ENCODE measurements around the gene KSR2.
"Not testable (repeated sequence)": the region's sequence is repeated elsewhere in the genome, so short reads cannot be mapped to it uniquely, and the experiment has no call there.

KSR2 gene

DNA sequence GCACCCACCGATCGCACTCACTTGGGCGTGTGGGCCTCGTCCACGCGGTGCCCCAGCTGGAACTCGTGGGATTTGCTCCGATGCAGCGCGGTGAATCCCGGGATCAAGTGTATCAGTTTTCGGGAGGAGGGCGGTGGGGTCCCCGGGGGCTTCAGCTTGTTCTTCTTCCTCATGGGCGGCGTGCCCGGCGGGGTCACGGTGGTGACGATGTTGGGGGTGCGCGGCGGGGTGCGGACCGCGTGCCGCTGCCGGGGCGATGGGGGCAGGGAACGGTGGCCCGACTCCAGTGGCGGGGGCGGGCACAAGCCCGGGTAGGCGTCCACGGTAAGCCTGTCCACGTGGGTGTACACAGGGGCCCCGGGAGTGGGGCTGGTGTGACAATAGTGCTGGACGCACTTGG lies 207.8 kb downstream of the KSR2 start:
- no peak for DNase-seq (ENCODE audit: low spot score)

DNA sequence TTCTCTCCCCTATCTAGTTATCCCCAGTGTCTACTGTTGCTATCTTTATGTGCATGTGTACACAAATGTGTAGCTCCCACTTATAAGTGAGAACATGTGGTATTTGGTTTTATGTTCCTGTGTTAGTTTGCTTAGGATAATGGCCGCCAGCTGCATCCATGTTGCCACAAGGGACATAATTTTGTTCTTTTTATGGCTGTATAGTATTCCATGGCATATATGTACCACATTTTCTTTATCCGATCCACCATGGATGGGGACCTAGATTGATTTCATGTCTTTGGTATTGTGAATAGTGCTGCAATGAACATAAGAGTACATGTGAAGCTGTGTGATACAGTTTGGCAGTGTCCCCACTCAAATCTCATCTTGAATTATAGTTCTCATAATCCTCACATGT lies 218.1 kb downstream of the KSR2 start:
- DNase-seq (ENCODE audit: low spot score) = no peak

DNA sequence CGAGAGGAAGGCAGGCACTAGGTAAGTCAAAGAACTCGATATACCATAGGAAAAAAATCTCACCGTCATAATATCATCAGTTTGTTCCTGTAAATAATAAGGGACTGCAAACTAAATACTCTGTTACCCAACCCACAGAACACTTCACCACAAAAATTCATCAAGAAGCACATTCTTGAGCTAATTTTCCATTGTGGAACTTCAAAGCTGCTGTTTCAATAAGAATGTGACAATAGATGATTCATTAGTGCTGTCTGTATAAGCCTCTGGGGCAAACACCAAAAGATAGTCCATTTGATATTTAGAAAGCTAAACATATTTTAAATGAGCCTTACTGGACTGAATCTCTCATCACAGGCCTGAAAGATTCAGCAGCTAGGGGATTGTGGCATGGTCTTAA lies 219.4 kb downstream of the KSR2 start:
- DNase-seq (ENCODE audit: low spot score) = no peak

DNA sequence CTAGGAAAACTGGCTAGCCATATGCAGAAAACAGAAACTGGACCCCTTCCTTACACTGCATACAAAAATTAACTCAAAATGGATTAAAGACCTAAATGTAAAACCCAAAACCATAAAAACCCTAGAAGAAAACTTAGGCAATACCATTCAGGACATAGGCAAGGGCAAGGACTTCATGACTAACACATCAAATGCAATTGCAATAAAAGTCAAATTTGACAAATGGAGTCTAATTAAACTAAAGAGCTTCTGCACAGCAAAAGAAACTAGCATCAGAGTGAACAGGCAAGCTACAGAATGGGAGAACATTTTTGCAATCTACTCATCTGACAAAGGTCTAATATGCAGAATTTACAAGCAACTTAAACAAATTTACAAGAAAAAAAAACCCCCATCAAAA lies 222.4 kb downstream of the KSR2 start:
- DNase-seq (ENCODE audit: low spot score) = not testable (repeated sequence)

DNA sequence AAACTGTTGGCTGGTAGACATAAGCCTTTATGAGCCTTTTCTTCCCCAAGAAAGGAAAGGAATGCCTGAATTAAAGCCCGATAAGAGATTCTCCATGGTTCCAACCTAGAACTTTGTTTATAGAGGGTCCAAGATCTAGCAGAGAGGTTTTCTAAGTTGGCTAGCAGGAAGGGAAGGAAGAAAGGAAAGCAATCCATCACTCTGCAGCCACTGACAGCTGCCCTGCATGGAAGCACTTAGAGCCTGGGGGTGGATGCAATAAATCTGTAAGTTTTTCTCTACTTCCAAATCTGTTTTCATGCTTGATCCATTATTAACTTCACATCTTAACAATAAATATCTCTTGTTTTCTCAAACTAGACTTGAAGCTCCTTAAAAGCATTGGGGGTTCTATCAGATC lies 224.4 kb downstream of the KSR2 start:
- no peak for DNase-seq (ENCODE audit: low spot score)

DNA sequence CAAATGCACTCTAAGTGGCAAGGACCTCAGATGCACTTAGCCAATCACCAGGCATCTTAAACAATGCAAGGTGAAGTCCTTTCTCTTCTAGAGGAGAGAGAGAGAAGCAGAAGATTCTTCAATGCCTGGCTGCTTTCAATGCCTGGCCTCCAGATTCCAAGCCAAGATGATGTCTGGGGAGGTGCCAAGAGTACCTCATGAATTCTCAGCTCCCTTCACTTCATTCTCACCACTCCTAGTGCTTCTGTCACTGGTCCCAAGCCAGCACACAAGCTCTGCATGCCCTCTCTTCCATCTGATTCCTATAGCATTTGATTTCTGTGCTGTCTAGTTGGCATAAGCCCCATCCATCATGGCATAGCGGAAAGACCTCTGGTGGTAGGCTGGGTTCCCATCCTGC lies 225.0 kb downstream of the KSR2 start:
- DNase-seq (ENCODE audit: low spot score) = no peak

DNA sequence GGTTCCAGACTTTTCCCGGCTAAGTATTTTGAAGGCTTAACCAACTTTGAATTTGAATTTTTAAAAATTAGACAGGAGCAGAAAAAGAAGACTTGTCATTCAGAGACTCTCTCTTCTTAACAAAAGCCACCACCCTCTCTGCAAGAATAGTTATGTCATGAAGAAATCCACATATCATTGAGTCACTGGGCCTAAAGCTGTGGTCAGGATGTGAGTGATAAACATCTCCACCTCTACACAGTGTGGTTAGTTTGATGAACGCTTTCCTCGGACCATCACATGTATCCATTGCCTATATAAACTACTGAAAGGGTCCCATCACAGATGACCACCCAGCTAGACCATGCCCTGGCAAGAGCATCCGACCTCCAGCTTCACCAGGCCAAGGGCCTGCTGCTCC lies 226.1 kb downstream of the KSR2 start:
- DNase-seq (ENCODE audit: low spot score) = no peak

DNA sequence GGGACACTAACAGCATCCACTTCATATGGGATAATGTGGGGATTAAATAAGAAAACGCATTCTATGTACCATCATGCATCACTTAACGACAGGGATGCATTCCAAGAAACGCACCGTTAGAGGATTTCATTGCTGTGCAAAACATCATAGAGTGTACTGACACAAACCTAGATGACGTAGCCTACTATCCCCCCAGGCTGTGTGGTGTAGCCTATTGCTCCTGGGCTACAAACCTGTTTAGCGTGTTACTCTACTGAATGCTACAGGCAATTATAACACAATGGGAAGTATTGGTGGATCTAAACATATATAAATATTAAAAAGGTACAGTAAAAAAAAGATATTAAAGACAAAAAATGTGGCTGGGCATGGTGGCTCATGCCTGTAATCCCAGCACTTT lies 230.6 kb downstream of the KSR2 start:
- no peak for DNase-seq (ENCODE audit: low spot score)

DNA sequence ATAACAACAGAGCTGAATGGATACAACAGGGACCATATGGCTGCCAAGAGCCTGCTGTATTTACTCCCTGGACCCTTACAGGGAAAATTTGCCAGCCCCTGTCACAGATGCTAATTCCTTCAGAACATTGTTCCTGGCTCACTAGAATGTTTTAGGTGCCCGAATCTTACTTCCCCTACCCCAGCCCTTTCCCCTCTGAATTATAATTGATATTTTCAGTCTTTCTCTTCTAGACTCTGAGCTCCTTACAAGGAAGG lies 235.3 kb downstream of the KSR2 start:
- no peak for DNase-seq (ENCODE audit: low spot score)

DNA sequence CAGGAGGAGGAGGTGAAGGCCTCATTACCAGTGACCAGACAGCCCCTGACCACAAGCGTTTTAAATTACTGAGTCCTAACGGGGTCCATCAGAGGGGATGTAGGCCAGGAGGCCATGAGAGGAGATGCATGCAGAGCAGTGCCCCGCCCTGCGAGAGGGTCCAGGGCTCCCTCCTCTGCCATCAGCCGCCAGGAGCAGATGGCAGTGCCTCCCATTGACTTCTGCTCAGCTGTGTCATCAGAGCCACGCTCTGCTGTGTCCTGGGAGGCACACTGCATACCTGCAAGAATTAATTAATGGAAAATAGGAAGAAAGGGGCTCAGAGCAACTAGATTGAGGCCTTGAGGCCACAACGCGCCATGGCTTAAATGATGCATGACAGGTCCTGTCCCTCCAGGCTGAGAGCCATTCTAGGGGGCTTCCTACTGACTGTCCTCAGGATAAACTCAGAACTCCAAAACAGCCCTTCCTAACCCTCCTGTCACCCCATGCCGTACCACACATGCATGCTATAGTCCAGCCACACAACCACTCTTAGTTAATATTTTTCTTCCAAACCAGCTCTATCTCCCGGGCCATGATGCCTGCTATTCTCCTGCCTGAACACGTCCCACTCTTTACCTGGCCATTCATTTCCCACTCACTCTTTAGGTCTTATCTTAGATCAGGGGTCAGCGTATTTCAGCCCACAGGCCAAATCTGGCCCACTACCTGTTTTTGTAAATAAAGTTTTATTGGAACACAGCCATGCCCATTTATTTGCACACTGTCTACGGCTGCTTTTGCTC lies 235.8 kb downstream of the KSR2 start:
- DNase-seq (ENCODE audit: low spot score) = no peak

DNA sequence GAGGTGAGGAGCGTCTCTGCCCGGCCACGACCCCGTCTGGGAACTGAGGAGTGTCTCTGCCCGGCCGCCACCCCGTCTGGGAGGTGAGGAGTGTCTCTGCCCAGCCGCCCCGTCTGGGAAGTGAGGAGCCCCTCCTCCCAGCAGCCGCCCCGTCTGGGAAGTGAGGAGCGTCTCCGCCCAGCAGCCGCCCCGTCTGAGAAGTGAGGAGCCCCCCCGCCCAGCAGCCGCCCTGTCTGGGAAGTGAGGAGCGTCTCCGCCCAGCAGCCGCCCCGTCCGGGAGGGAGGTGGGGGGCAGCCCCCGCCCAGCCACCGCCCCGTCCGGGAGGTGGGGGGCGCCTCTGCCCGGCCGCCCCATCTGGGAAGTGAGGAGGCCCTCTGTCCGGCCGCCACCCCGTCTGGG lies 237.7 kb downstream of the KSR2 start:
- DNase-seq (ENCODE audit: low spot score) = not testable (repeated sequence)

DNA sequence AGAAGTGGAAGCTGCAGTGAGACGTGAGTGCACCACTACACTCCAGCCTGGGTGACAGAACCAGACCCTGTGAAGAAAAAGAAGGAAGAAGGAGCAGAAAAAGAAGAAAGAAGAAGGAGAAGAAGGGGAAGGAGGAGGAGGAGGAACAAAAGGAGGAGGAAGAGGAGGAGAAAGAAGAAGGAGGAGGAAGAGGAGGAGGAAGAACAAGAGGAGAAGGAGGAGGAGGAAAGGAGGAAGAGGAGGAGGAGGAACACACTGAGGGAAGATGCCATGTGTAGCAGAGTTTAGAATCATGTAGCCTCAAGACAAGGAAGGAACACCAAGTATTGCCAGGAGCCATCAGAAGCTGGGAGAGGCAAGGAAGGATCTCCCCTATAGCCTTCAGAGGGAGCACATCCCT lies 241.5 kb downstream of the KSR2 start:
- no peak for DNase-seq (ENCODE audit: low spot score)

DNA sequence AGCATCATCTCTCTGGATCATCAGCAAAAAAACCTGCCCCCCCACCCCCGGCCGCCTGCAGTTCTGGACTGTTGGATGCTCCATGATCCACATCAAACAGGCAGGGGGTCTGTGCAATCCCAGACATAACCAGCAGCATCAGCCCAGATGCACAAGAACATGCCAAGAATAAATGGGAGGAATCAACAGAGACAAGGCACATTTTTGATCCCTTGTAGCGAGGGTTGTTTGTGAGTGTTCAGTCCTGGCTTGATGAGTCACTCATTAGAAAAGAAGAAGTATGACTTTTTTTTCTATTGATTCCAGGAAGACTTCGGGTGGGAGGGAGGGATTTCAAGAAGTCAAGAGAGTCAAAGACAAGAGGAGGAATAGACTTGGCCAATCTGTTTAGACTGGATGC lies 244.2 kb downstream of the KSR2 start:
- no peak for DNase-seq (ENCODE audit: low spot score)

DNA sequence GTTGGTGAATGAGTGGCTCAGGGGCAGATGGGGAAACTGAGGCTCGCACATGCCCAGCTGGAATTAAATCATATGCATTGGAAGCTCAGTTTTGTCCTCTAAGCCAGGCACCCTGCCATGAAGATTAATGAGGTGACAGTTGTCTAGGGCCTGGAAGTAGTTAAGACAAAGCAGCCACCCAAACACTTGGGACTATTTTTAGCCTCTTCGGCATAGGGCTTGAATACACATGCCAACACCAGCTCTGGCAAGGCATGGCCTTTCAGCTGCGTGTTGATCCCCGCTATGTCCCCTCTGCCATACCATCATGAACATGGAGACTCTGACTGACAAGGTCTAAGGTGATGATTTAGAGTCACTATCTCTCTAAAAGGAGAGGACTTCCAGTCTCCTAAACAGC lies 250.2 kb downstream of the KSR2 start:
- no peak for DNase-seq (ENCODE audit: low spot score)

DNA sequence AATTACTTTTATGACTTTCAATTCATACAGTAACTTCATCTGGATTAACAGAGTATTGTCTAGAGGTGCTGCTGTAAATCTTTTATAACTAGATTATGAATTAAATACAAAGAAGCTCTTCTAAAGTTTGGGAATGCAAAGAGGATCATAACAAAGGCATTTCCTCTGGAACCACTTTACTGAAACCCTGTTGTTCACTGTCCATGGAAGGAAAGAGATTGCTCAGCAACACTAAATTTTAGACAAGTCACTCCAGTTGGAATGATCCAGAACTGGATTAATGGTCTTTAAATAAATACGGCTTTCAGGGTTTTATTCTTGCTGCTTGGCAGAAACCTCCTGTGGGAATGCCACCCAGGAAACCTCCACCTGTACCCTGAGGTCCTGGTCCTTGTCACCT lies 250.6 kb downstream of the KSR2 start:
- no peak for DNase-seq (ENCODE audit: low spot score)

DNA sequence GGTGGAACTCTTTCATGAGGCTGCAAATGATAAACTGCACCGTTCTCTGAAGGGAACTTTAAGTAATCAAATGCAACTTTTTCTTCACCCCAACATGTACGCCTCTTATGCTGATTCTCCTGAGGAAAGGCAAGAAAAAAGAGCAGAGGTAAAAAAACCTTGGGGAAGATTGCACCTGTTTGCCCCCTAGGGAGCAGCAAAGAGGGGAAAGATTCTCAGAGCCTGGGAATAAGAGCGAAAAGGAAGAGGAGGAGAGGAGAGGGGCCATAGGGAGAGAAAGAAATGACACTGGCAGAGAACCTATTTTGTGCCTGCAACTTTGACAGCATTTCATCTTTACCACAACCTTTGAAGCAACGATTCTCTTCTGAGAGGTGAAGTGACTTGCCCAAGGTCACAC lies 254.6 kb downstream of the KSR2 start:
- DNase-seq (ENCODE audit: low spot score) = no peak

DNA sequence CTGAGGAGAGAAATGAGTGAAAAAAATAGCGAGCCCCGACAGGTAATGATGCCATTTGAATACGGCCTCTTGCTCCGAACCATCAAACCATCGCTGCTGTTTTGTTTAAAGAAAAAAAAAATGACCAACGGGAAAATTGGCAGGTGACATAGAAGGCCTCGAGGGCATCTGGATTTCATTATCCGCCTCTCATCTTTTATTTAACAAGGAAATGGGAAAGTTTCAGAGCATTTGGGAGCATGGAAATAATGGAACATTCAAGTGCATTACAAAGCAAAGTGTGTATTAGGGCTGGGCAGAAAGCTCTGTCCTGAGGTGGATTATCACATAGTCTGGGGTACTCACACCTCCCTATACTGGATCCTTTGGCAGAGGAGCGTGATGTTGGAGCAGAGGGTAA lies 258.7 kb downstream of the KSR2 start:
- no peak for DNase-seq (ENCODE audit: low spot score)

DNA sequence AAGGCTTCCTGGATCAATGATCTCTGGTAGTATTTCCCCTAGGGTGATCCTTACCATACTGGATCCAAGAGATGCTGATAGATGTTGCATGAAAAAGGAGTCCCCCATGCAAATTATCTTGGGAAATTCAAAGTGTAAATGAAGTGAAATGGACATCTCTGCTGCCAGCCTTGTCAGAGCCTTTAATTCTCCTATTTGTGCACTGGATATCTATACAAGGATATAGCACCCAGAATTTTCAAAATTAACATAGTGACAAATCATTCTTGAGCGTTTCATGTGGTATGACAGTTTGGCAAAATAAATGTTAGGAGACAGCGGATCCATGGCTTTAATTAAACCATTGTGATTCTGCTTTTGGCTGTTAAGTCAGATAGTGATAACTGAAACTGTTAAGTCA lies 260.9 kb downstream of the KSR2 start:
- no peak for DNase-seq (ENCODE audit: low spot score)

DNA sequence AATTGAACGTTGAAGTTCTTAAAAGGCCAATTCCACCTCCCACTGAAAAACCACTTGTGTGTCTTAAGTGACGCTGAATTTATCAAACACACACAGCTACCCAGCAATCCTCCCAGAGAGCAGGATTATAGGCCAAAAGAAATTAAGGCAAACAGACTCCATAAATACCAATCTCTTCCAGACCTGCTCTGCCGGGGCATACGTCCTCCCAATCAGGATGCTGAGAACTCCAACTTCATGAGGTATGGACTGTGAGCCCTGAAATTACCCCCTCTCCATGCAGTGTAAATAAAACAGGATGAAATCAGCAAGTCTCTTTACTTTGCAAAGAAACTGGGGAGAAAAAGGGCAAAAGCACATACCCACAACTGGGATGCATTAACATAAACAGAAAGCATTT lies 265.2 kb downstream of the KSR2 start:
- no peak for DNase-seq (ENCODE audit: low spot score)

DNA sequence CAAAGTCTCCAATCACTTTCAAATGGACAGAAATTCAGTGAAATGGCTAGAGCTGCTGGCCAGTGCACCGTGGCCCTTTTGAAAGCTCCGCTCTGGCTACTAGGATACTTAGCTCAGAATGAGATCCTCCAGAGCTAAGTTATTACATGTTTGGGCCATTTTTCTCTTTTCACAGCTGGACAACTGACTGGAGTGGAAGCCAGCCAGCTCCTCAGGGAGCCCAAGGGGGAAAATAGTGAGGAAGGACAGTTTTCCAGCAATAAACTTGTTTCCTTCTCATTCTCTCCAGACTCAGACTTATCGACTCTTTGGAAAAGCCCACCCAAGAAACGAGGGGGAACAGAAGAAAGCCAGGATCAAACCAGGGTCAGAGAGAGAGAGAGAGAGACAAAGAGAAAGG lies 266.0 kb downstream of the KSR2 start:
- DNase-seq (ENCODE audit: low spot score) = no peak

DNA sequence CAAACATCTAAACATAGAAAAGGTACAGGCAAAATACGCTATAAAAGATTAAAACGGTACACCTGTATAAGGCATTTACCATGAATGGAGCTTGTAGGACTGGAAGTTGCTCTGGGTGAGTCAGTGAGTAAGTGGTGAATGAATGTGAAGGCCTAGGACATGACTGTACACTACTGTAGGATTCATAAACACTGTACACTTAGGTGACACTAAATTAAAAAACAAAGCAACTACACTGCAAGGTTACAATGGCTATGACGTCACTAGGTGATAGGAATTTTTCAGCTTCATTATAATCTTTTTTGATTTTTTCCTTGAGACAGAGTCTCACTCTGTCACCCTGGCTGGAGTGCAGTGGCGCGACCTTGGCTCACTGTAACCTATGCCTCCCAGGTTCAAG lies 269.2 kb downstream of the KSR2 start:
- no peak for DNase-seq (ENCODE audit: low spot score)

DNA sequence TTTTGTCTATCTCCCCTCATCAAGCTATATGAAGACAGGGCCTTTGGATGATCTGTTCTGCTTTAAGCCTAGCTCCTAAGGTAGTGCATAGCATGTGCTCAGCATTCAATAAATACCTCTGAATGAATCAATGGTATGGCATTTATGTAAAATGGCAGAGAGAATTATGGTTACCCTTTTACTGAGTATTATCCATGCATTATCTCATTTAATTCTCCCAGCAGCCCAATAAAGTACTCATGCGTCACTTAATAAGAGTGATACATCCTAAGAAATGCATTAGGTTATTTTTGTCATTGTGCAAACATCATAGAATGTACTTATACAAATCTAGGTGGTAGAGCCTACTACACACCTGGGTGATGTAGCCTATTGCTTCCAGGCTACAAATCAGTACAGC lies 269.7 kb downstream of the KSR2 start:
- DNase-seq (ENCODE audit: low spot score) = no peak

DNA sequence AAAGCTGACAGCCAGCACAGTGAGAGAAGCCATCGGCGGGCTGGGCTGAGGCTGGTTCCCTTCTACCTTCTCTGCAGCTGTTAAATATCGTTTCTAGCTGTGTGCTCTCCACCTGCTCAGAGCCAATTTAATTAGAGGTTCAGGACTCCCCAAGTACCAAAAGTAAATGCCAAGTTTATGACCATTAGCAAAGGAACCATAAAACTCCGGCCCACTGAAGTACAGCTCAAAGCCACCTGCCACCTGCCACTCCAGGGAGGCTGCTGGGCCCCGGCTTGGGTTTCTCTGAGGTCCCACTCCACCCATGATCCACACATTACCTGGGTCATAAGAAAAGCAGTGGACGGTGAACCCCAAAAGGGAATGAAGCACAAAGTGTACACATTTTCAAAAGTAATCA lies 272.8 kb downstream of the KSR2 start:
- DNase-seq (ENCODE audit: low spot score) = no peak

DNA sequence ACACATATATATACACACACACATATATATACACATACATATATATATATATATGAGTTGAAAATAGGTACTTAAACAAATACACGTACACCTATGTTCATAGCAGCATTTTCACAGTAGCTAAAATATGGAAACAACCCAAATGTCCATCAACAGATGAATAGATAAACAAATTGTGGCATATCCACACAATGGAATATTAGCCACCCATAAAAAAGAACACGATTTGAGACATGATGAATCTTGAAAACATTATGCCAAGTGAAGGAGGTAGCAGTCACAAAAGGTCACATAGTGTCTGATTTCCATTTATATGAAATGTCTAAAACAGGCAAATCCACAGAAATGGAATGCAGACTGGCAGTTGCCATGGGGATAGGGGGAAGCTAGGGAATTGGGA lies 276.3 kb downstream of the KSR2 start:
- DNase-seq (ENCODE audit: low spot score) = no peak

DNA sequence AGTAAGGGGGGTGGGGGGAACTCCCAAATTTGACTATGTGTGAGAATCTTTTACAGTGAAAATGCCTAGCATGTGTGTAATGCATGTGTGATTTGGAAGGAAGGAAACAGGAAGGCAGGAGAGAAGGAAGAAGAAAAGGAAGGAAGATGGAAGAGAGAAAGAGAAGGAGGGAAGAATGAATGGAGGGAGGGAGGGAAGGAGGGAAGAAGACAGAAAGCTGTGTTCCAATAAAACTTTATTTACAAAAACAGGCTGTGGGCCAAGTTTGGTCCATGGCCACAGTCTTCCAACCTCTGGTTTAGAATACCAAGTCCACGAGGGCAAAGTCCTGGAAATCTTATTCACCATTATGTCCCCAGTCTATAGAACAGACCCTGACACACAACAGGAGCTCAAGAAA lies 278.9 kb downstream of the KSR2 start:
- no peak for DNase-seq (ENCODE audit: low spot score)
